HG03521 (cell line): Measurements from ENCODE around the gene SPAM1.
"Not testable (repeated sequence)": the region's sequence is repeated elsewhere in the genome, so short reads cannot be mapped to it uniquely, and the experiment has no call there.

Experiments used
- ATAC-seq: cut with Tn5 transposase; IDR thresholded peaks from one replicate; pipeline ENCODE4 v1.9.1; 2021; ENCODE audit warnings: mild to moderate bottlenecking, moderate library complexity; ENCODE audit not compliant: unreplicated experiment

SPAM1 gene

DNA sequence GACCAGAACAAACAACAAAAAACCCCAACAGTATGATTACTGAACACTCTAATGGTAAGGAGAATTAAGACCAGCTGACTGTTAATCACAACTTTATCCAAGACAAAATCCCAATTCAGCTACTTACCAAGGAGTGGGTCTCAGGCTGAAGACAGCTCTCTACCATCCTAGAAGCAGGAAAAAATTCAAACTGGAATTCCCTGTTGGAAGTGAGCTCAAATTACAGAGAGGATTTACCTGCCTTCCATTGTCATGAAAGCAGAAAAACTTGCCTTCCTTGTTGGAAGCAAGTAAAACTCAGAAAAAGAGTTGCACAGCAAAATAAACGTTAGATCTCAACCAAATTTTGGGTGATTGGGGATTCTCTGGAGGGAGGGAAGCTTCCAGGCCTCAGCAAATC is 20.9 kb downstream of the SPAM1 start:
- ATAC-seq = no peak

DNA sequence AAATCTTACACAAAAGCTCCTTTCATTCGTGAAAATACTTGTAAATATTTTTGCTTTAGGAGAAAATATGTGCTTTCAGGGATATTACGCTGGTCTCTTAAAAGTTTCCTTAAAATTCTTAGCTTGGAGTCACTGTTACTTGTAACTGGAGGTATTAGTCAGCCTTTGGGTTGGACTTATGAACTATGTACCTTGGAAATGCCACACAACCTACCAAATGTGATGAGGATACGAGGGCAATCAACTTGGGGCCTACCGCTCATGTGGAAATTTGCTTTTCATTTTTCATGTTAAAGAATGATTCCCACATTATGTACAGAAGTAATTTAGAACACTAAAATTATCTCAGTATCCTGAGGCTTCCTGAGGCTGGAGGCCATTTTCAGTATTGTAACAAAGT is 23.1 kb downstream of the SPAM1 start:
- ATAC-seq = no peak

DNA sequence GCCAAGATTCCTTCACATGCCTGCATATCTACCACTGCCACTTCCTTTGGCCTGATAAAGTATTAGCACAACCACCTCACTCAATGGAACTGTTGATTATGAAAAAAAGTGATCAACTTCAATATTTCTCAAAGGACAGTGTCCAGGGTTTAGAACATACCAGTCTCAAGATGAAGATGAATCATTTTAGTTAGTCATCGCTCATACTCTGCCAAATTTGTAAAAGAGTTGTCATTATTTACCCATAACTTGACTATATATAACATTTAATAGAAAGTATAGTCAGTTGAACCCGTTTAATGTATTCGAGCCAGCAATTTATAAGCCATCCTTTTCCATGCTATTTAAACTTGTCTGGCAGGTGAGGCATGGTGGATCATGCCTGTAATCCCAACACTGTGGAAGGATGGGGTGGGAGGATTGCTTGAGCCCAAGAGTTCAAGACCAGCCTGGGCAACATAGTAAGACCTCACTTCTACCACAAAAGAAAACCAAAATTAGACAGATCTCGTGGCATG is 33.2 kb downstream of the SPAM1 start:
- no peak for ATAC-seq

DNA sequence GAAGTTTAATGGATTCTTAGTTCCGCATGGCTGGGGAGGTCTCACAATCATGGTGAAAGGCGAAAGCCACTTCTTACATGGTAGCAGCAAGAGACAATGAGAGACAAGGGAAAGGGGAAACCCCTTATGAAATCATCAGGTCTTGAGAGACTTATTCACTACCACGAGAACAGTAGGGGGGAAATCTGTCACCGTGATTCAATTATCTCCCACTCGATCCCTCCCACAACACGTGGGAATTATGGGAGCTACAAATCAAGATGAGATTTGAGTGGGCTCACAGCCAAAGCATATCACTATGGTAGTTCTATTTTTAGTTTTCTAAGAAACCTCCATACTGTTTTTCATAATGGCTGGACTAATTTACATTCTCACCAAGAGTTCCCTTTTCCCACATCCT is 36.7 kb downstream of the SPAM1 start:
- no peak for ATAC-seq

DNA sequence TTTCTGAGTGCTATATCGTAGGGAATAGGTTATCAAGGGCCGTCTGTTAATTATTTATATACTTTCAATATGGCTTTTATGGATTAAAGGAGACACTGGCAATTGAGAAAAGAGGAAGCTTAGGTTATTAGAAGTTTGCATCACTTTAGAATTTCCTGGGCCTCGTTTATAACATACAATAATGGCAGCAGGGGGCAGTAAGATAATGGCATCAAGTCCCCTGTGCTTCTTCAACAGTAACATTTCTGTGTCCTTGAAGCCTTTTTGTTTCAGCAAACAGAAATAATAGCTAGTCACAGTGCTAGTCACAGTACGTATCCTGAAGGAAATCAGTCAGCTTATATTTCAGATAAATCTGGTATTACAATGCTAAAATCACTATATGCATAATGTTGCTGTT is 41.9 kb downstream of the SPAM1 start:
- ATAC-seq = no peak

DNA sequence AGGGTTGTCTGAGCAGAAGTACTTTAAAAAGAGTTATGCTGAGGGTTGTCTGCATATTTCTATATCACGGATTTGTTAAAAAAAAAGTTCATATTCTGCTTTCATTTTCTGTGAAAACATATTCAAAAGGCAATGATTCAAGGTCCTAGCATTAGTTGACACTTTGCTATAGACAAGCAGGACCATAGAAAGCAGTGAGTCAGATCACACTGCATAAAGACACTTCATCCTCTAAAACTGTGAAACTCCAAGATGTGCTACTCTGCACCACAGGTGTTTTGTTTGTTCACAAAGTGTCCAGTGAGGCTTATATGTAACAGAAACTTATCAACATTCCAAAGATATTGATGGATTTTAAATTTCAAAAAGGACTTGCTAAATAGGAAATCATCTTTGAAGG is 47.0 kb downstream of the SPAM1 start:
- ATAC-seq = no peak

DNA sequence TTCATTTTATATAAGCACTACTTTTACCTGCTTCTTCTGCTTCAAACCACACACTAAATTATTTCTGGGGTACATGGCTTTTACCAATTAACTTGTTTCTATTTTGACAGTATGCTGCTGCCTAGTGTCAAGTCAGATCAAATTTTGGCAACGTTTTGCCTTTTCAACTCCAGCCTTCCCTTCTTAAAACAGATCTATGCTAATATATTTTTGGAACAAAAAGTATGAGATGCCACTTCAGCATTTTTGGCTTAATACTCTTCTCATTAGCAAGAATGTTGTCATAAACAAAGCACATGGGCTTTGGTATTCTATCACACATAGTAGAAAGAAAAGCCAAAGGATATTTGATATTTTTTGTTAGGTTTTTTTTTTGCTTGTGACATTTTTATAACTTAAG is 47.8 kb downstream of the SPAM1 start:
- ATAC-seq = no peak

DNA sequence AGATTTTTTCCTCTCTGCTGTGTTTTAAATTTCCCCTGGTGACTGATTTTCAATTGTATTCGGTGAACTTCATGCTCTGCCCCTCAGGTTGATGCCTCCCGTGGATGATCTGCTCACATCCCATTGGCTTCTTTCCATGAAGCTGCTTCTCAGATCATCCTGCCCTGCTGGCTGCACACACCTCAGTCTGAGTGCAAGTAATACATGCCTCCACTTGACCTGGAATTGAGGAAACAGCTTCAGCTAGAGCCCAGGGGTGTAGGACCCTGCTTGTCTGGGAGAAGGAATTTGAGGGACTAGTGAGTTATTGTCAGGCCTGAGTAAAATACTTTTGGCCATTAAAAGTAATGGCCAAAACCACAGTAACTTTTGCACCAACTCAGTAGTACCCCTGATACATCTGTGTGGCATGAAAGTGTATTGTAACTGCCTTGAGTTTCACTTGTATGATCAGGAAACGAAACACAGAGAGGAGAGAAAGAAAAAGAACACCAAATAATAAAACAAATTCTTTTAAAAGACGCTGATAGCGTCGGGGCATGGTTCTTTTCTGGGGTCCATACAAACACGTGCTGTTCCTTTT is 49.4 kb downstream of the SPAM1 start:
- no peak for ATAC-seq

DNA sequence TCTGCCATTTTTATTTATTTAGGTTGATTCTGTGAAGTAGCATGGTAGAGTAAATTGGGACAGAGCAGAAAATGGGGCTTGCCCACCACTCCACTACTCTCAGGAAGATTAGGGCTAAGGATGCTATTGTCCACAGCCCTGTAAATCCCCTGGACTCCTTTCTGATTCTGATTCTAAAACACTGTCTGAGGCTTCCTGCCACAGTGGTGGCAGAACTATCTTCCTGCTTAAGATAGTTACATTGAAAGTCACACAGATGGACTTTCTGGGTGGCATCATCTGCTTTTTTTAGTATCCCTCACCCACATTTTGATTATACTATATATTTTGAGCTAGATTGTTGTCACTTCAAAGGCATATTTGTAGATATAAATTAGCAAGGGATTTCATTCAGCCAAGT is 50.0 kb downstream of the SPAM1 start:
- no peak for ATAC-seq

DNA sequence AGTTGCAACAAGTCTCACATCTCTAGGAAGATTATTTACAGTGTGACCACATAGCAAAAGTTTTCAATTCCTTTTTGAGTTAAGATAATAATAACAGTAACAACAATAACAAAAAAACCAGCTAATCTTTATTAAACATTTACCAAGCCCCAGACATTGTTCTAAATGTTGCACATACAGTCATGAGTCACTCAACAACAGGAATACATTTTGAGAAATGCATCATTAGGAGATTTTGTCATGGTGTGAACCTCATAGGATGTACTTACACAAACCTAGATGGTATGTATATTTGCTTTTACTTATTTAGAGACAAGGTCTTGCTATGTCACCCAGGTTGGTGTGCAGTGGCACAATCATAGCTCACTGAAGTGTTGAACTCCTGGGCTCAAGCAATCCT is 52.0 kb downstream of the SPAM1 start:
- no peak for ATAC-seq

DNA sequence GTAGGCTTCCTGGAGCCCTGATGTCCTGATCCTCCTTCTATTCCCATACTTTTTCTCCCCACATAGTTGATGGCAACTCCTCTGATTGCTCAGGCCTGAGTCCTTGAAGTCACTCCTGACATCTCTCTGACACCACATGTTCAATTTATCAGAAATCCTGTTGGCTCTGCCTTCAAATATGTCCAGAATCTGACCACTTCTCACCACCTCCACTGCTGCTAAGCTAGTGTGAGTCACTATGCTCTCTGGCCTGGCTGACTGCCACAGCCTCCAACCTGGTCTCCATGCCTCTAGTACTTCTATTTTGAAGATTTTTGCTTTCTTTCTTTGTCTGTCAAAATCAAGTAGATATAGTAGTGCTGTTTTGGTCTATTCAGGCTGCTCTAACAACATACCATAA is 54.8 kb downstream of the SPAM1 start:
- ATAC-seq = no peak

DNA sequence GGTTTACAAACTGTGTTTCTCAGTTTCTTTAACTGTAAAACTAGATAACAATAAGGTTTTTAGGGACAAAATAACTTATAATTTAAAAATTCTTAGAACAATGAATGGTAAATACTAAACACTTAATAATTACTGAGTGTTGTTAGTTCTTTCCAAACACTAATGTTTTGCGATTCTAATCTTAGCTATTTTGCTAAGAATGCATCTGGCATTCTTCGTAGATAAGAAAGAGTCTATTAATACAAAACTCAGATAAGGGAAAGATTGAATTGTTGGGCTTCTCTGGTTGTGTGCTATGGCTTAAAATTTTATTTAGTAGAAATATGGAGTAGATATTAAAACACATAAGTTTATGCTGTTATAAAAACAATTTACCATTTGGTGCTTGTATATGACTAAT is 62.4 kb downstream of the SPAM1 start:
- no peak for ATAC-seq

DNA sequence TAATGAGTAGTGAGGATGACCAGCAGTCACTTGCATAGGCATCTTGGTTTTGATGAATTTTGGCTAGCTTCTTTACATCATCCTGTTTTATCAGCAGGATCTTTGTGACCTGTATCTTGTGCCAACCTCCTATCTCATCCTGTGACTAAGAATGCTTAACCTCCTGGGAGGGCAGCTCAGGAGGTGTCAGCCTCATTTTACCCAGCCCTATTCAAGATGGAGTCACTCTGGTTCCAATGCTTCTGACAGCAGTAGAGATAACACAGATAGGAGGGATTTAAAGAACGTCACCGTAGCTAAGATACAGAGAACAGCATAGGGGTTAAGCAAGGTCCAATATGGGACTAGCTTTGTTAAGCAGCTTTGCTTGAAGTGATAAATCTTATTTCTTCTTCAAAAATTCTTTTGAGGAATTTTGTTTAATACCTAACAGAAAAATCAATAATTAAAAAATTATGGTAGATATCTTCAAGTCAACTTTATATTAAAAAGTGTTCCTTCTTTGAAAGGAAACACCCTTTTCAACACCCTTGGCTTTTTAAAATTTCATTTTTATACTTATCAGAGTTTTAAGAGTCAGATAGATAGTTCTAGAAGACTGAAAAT is 68.0 kb downstream of the SPAM1 start:
- ATAC-seq = no peak

DNA sequence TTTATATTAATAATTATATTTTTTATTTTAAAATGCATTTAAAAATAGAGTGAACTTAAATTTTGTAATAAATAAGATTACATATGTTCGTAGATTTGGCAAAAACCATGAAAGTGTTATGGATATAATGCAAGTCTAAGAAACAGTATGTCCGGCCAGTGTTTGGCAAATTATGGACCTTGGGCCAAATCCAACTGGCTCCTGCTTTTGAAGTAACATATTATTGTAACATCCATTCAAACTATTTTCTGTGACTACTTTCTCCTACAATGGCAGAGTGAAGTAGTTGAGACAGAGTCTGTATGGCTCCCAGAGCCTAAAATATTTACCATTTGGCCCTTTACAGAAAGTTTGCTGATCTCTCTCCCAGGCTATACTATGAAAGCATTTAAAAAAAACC is 69.0 kb downstream of the SPAM1 start:
- no peak for ATAC-seq

DNA sequence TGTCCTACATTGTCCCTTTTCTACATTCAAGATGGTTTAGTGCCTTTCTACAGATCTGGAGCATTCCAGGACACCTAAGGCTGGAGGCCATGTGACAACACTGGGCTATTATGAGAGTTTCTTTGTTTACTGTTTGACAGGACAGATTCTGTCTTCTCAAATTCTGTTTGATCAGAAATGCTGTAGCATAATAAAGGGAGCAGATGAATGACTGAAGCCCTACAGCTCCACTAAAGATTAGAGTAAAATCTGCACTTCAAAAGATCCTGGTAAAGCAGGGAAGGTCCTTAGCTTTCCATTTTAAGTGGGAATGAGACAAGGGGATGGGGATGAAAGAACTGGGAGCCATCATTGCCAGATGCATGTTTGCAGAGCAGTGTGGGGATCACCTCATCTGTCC is 69.4 kb downstream of the SPAM1 start:
- ATAC-seq = no peak

DNA sequence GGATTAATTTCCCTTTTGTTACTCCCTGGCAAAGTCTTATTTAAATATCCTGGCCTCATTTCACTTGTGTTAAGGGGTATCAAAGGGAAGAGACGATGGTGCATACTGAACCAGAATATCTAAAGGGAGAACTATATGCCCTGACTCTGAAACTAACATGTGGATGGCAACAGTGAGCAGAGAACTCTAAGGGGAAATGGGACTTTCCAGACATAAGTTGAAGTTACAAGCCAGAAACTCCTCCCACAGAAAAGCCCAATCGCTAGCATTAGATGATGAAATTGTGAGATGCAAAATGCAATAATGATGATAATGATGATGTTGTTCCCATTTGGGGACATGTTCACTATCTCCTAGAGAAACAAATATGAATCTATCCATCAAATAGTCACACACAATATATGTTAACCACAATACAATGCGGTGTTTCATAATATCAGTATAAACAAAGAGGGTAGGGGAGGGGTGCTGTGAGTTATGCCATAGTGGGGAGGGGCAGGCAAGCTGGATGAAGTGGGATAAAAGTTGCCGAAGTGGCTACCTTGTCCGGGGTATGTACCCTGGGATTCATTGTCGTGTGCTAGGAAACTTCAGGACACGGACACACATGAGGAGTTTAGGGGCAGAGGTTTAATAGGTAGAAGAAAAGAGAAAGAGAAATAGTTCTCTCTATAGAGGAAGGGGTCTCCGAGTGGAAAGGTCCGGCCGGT is 70.7 kb downstream of the SPAM1 start:
- ATAC-seq = no peak

DNA sequence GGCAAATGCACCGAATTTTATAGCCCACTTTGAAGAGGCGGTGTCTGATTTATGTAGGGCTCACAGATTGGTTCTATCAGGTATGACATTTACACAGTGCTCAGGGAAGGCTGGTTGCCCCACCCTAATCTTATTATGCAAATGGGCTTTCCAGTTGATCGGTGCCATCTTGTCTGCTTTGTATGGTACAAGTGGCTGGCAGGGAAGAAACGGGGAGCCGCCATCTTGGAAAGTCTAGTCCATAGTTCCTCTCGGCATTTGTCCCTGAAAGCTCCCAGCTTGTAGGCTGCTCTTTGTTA is 71.2 kb downstream of the SPAM1 start:
- ATAC-seq = no peak

DNA sequence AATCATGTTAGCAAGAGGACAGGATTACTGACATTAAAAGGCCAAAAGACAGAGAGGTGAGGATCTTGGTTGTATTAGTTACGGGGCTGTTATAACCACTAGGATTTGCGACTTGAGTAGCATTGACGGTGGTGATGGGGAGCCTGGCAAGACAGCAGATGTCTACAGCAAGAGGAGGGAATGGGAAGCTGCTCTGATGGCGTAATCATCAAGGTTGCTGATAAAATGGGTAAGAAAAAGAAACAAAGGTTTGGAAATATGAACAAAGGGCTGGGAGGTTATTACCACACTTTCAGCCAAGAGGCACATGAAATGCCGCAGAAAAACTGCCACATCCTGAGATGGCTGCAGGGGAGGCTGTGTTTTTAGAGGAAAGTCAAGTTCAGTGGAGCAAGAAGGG is 73.9 kb downstream of the SPAM1 start:
- ATAC-seq = no peak

DNA sequence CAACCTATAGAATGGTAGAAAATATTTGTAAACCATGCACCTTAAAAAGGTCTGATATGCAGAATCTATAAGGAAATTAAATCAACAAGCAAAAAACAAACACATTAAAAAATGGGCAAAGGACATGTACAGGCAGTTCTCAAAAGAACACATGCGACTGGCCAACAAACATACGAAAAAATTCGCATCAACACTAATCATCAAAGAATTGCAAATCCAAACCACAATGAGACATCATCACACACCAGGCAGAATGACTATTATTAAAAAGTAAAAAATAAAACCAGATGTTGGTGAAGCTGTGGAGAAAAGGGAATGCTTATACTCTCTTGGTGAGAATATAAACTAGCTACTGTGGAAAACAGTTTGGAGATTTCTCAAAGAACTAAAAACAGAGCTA is 74.7 kb downstream of the SPAM1 start:
- ATAC-seq = no peak

DNA sequence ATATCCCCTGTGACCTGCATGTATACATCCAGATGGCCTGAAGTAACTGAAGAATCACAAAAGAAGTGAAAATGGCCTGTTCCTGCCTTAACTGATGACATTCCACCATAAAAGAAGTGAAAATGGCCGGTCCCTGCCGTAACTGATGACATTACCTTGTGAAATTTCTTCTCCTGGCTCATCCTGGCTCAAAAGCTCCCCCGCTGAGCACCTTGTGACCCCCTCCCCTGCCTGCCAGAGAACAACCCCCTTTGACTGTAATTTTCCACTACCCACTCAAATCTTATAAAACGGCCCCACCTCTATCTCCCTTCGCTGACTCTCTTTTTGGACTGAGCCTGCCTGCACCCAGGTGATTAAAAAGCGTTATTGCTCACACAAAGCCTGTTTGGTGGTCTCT is 83.3 kb downstream of the SPAM1 start:
- not testable (repeated sequence) for ATAC-seq

DNA sequence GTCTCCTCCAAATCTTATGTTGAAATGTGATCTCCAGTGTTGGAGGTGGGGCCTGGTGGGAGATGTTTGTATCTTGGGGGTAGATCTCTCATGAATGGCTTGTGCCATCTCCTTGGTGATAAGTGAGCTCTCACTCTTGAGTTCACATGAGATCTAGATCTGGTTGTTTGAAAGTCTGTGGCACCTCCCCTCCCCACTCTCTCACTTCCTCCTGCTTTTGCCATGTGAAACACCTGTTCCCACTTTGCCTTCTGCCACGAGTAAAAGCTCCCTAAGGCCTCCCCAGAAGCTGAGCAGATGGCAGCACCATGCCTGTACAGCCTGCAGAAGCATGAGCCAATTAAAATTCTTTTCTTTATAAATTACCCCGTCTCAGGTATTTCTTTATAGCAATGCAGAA is 84.3 kb downstream of the SPAM1 start:
- no peak for ATAC-seq
